HG02943 (cell line): ENCODE results near the gene B3GNT8.
A peak's percentile ranks its signal among the peaks of the same experiment; 100 is the strongest.
"Not testable (repeated sequence)": the region's sequence is repeated elsewhere in the genome, so short reads cannot be mapped to it uniquely, and the experiment has no call there.

Experiments
- ATAC-seq: cut with Tn5 transposase; IDR thresholded peaks from one replicate; pipeline ENCODE4 v1.9.1; 2021; ENCODE audit warnings: mild to moderate bottlenecking, low read depth, moderate library complexity; ENCODE audit not compliant: unreplicated experiment

The B3GNT8 gene

GRCh38 chr19:41426952-41427646, at the start of gene B3GNT8:
Gene B3GNT8, minus strand, starts transcription at chr19:41427374. Its CDS starts 596 bp downstream, at chr19:41426778.
- no peak for ATAC-seq

DNA sequence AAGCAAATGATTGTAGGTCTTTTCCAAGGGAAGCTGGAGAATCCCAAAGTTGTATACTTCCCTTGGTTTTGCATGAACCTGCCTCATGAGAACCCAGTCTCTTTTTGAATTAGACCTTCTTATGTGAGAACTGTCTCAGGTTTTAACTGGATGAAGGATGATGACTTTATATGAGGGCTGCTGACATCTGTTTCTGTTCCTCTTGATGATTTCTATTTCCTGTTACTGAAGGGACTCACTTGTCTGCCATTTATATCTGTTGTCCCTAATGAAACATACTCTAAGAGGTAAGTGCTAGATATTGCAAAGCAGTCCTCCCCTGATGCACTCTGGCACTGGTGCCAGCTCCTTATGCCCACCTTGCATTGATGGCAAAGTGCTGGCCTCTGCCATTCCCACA, 49.4 kb upstream of the B3GNT8 start:
- no peak for ATAC-seq

DNA sequence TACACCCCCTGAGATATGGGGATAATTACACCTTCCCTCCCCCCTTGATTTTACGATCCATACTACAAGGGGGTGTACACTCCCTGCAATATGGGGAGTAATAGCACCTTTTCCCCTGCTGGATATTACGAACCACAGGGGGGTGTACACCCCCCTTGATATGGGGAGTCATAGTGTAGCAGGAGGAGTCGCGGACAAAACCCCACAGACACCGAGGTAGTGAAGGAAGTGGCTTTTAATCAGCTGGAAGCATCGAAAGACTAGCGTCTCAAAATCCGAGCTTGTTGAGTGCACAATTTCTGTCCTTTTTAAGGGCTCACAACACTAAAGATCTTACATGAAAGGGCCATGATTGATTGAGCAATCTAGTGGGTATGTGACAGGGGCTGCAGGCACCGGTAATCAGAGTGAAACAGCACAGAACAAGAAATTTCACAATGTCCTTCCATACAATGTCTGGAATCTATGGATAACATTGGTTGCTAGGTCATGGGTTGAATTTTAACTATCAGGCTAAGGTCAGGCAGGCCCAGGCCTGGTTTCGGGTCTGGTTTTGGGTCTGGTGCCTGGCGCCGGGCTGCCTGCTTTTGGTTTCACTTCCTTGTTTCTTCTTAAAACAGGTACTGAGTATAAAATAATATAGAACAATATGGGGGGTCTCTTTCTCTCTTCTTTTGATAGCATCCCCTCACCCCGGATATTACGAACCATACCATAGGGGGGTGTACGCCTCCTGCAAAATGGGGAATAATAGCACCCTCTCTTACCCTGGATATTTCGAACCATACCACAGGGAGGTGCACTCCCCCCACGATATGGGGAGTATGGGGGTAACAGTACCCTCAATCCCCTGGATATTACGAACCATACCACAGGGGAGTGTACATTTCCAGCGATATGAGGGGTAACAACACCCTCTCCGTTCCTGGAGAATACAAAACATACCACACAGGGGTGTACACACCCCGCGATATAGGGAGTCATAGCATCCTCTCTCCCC, 36.4 kb upstream of the B3GNT8 start:
- not testable (repeated sequence) for ATAC-seq

DNA sequence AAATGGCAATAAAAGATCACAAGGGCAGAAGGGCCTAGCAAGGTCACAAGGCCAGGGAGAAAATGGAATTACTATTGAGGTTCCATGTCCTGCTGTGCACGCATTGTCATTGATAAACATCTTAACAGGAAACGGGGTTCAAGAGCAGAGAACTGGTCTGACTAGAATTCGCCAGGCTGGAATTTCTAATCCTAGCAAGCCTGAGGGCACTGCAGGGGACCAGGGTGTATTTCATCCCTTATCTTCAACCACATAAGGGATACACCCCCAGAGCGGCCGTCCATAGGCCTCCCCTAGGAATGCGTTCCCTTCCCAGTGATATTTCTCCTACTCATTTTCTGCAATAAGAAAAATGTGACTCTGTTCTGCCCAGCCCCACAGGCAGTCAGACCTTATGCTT, 35.3 kb upstream of the B3GNT8 start:
- no peak for ATAC-seq

DNA sequence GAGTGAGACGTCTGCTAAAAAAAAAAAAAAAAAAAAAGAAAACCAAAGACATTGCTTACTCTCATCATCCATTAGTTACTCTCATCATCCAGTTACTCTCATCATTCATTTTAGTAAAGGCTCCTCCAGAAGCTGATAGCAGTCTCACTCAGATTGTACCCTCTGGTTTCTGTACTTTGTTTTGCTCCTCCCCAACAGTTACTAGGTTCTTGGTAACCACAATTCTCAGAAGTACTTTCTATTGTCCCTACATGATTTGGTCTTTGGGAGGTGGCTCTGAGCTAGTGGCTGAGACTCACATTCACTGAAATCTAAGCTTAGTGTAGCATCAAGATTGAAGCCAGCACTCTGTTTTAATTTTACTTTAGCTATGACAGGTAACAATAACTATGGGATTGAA, 30.1 kb upstream of the B3GNT8 start:
- no peak for ATAC-seq

DNA sequence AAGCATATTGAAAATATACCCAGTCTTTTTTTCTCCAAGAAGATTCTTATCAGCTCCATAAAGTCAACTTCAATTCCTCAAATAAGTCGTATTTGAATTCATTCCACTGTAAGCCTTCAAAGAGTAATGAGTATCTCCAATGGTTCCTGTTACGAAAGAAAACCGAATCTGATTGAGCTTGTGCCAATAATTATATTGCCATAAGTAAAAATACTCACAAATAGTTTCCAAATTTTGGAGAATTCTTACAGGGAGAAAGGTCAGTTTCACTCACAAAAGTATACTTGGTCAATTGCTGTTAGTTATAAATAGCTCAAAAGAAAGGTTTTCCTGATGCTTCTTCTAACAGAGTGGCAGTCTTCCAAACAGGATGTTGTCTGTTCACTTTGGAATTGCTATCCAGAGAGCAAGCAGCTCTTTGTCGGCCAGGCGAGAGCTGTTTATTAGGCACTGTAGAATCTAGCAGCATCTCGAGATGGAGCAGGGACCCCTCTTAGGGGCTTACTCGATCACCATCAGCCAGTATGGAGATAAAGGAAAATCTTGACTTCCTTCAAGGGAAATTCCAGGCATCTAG, 29.3 kb upstream of the B3GNT8 start:
- no peak for ATAC-seq

DNA sequence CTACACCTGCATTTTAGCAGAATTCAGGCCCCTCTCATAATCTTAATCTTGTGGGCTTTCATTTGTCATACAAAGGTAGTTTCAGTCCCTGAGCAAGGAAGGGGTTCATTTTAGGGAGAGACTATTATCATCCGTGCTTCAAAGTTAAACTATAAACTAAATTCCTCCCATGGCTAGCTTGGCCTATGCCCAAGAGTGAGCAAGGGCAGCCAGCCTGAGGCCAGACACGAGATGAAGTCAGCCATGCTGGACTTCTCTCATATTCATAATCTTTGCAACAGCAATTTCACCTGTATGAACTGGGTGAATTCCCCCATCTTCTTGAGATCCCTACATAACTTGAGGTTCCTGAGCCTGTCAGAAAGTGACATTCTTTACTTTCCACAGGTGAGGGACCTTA, 28.8 kb upstream of the B3GNT8 start:
- ATAC-seq = no peak

DNA sequence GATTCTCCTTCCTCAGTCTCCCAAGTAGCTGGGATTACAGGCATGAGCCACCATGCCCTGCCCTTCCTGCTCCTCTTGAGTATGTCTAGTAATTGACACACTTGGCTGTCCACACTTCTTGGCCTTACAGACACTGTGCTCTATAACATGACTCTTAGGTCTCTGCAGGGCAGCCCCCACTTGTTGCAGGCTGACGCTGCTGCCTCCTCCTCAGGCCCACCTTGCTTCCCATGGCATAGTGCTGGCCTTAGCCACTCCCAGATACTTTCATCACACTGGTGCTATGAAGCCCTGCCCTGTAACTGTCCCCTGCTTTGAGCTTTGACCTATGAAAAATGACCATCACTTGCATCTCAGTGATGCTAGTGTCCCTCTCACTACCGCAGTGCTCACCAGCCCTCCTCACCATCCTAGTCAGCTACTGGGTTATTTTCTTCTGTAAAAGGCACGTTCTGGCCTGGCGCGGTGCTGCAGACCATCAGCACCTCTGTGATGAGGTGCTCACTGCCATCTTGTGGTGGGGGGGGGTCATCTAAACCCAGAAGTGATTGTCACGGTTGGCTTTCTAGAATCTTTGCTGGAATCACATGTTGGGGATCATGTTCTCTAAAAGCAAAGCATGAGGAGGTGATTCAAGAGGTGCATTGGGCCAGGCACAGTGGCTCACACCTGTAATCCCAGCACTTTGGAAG, 25.6 kb upstream of the B3GNT8 start:
- ATAC-seq = no peak

GRCh38 chr19:41449865-41450178, 22.6 kb upstream of the B3GNT8 start:
- no peak for ATAC-seq

- ATAC-seq = no peak
These were observed 22.1 kb upstream of the B3GNT8 start for GRCh38 chr19:41449079-41449864.

- ATAC-seq = no peak
These were observed 20.7 kb upstream of the B3GNT8 start for GRCh38 chr19:41447732-41448332.

- ATAC-seq = no peak
These were observed 18.4 kb upstream of the B3GNT8 start for GRCh38 chr19:41445575-41445974.

DNA sequence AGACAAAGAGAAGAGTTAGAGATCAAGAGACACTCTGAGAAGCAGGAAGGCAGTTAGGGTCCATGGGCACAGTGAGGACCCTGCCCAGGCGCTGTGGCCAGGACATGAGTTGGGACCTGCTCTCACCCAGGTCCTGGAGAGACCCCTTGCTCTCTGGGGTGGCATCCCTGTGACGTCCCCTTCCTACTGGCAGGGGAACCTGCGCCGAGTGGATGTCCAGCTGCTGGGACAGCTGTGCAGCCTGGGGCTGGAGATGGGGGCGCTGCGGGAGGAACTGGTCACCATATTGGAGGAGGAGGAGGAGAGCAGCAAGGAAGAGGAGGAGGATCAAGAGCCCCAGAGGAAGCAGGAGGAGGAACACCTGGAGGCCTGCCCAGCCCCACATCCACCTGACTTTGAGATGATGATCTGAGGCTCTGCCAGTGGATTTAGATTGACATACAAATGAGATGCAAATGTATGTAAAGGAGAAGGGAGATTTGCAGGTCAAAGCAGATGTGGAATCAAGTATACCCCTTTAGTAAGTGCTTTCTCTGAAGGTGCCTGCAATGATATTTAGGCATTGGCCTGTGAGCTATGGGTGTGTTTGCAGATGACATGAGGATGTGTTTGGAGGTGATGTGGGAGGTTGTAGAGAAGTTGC, 16.8 kb upstream of the B3GNT8 start:
- ATAC-seq = no peak

DNA sequence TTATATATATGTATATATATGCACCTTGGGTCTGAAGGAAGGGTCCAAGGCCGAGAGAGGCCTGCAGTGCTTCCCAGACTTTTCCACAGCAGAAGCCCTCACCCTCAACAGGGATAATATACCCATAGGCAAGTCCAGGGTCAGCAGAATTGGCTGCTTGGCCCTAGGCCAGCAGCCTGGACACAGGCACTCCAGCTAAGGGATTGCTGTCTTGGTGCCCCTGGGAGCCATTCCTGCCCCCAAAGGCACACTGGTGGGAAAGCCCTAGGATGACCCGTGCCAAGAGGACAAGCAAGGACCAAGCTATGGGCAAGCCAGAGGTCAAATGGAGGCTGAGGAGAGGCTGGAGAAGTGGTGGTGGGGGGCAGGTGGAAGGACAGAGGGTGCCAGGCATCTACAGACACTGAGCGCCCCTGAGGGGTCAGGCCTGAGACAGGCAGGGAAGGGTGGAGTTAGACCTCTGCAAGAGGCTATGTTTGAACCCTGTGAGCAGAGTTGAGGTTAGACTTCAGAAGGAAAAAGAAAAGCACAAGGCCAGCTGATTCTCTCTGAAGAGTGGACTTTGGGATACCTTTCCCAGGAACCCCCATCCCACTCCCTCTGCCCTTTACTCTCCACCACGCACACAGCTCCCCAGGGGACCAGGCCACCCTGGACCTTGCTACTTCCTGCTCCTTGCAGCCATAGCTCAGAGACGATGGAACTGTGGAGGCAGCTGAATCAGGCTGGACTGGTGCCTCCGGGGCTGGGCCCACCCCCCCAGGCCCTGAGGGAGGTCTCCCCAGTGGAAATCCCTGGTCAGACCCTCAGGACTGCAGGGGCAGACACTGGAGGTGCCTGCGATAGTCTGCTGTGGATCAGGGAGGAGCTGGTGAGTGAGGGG, 15.5 kb upstream of the B3GNT8 start, which contains the start of gene ERICH4:
ERICH4 (plus strand) TSS at position 684 of the 883 bp plus-strand sequence; CDS start at position 698, 14 bp downstream.
- no peak for ATAC-seq

GRCh38 chr19:41441321-41441945, 14.3 kb upstream of the B3GNT8 start:
- no peak for ATAC-seq

- peak; percentile 88 for ATAC-seq
These were observed 12.5 kb upstream of the B3GNT8 start, which contains the start of gene DMAC2 for GRCh38 chr19:41439441-41440222. Gene DMAC2, minus strand, starts transcription at chr19:41439912. Its CDS starts 13 bp downstream, at chr19:41439899.
